Middle frontal gyrus (tissue), 1 donor: Measurements from ENCODE around the gene NATD1.
"Not testable (repeated sequence)": the region's sequence is repeated elsewhere in the genome, so short reads cannot be mapped to it uniquely, and the experiment has no call there.

Experiments used
- DNase-seq: peaks from one replicate; pipeline ENCODE4 v3.0.0-alpha.2; 2015; ENCODE audit warnings: low spot score; ENCODE audit errors: extremely low spot score

The NATD1 gene

DNA sequence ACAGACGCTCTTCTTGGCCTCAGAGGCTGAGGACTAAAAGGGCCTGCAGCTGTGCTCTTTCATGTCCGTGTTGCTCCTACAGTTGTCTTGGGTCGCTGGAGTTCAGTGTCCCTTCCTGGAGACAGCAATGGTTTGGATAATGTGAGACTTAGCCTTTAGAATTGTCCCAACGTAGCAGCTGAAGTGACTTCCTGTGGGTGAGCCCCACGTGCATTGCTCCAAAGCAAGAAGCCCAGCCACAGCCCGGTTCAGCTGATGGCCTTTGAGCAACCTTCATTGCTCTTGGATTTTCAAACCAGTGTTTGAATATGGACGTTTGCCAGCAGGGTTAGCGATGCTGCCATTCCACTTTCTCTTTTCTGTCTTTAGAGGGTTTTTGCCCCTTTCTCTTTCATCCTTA is 59.0 kb downstream of the NATD1 start:
- DNase-seq: no peak

DNA sequence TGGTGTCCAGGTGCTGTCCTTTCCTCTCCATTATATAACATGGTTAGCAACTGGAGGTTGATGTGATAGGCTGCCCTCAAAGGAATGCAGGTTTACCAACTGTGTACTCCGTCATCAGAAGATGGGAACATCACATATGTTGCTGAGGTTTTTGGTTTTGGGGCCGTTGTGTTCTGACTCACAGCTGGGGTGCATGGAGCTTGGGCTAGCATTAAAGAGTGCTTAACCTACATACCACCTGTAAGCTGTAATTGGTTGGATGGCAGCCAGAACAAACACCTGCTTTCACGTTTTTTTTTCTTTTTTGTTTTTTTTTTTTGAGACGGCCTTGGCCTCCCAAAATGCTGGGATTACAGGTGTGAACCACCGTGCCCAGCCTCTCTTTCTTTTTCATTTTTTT is 60.2 kb downstream of the NATD1 start:
- DNase-seq: no peak

DNA sequence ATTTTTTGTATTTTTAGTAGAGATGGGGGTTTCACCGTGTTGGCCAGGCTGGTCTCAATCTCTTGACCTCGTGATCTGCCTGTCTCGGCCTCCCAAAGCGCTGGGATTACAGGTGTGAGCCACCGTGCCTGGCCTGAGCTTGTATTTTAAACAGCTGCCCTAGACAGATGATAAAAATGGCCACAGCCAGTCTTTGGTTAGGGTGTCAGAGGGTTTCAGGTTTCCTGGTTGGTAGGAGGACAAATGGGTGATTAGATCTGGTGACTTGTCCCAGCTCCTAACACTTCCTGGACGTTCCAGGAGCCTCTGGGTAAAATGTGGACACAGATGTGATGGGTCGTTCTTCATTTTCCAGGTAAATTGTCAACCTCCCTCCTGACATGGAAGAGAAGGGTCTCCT is 60.8 kb downstream of the NATD1 start:
- not testable (repeated sequence) for DNase-seq

- DNase-seq: no peak
Observed at GRCh38 chr17:21191698-21192097, 61.5 kb downstream of the NATD1 start.

DNA sequence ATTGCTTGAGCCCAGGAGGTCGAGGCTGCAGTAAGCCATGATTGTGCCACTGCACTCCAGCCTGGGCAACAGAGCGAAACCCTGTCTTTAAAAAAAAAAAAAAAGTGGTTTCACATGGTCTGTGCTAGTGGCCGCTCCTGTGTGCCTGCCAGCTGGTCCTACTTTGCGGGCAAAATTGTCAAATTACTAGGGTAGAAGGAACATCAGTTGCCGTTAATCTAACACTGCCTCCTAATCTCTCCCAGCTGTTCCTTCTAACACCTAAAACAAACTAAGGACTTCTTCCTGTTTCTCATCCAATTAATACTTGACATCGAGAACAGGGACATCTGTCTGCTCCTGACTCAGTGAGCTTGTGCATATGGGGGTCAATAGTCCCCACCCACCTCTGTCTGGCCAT is 63.1 kb downstream of the NATD1 start:
- DNase-seq: no peak

DNA sequence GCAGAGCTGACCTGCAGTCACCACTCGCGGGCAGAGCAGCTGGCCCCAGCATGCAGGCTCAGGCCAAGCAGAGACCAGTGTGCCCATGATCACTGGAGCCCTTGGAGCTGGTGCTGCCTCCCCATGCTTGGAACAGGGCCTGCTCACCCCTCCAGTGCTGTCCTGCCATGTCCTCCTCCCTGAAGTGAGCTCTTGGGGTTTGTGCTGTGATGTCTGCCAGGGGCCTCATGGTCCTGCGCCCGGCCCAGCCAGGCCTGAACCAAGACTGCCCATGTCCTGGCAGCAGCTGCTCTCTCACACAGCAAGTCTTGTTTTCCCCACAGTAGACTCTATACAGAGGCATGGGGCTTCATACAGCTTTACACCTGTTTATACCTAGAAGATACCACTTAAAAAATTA is 63.8 kb downstream of the NATD1 start:
- no peak for DNase-seq
